GM18907 (cell line): Measurements from ENCODE around the gene USP1.
A peak's percentile ranks its signal among the peaks of the same experiment; 100 is the strongest.

Source experiments
- ATAC-seq: cut with Tn5 transposase; IDR thresholded peaks from one replicate; pipeline ENCODE4 v1.9.1; 2021; ENCODE audit warnings: mild to moderate bottlenecking, moderate library complexity; ENCODE audit not compliant: unreplicated experiment

The USP1 gene

GRCh38 chr1:62425041-62425440 lies 11.8 kb upstream of the USP1 start:
- no peak for ATAC-seq

GRCh38 chr1:62426237-62426636 lies 10.6 kb upstream of the USP1 start:
- no peak for ATAC-seq

GRCh38 chr1:62426794-62427193 lies 10.1 kb upstream of the USP1 start:
- no peak for ATAC-seq

- no peak for ATAC-seq
Observed at GRCh38 chr1:62428351-62428750, 8.5 kb upstream of the USP1 start.

GRCh38 chr1:62429581-62429980 lies 7.3 kb upstream of the USP1 start:
- no peak for ATAC-seq

GRCh38 chr1:62433861-62434617 lies 2.8 kb upstream of the USP1 start:
- no peak for ATAC-seq

- ATAC-seq, result no peak
Observed at GRCh38 chr1:62434618-62435001, 2.2 kb upstream of the USP1 start.

DNA sequence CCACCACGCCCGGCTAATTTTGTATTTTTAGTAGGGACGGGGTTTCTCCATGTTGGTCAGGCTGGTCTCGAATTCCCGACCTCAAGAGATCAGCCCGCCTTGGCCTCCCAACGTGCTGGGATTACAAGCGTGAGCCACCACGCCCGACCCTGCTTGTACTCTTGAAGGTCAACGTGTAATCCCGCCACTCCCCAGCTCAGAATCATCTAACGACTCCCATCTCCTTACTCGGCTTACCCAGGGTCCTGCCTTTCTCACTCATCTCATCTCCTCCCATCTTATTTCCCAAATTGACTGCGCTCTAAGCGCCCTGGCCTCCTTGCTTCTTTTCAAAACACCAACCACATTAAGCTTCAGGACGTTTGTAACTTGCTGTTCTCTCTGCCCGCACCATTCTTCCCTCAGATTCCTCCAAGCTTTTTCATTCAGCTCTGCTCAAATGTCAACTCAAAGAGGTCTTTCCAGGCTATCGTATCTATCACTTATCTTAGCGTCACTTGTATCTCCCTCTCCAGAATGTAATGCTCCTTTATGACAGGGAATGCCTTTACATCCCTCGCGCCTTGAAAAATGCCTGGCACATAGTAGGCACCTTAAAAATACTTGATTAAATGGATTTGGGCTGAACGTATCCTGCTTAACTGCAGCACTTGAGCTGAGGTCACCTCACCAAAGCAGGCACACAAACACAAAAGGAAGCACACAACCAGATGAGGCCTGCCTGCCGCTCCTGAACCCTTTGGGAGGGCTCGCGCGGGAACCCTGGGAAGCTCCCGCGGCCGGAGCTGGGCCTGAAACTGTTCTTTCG lies 1.4 kb upstream of the USP1 start:
- no peak for ATAC-seq

GRCh38 chr1:62436039-62436465 lies 797 bp upstream of the USP1 start:
- ATAC-seq, result no peak

- no peak for ATAC-seq
Observed at GRCh38 chr1:62437273-62437940, 558 bp downstream of the USP1 start.

GRCh38 chr1:62438163-62438562 lies 1.3 kb downstream of the USP1 start:
- ATAC-seq, result no peak

GRCh38 chr1:62439652-62440371 lies 3.0 kb downstream of the USP1 start:
- peak; percentile 35 for ATAC-seq

DNA sequence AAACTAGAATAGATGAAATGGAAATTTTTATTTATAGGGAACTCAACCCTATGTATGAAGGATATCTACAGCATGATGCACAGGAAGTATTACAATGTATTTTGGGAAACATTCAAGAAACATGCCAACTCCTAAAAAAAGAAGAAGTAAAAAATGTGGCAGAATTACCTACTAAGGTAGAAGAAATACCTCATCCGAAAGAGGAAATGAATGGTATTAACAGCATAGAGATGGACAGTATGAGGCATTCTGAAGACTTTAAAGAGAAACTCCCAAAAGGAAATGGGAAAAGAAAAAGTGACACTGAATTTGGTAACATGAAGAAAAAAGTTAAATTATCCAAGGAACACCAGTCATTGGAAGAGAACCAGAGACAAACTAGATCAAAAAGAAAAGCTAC lies 7.9 kb downstream of the USP1 start:
- ATAC-seq, result no peak

- ATAC-seq, result no peak
Observed at GRCh38 chr1:62448221-62448933, 11.5 kb downstream of the USP1 start.

- no peak for ATAC-seq
Observed at GRCh38 chr1:62450301-62450700, 13.5 kb downstream of the USP1 start.

- ATAC-seq, result no peak
Observed at GRCh38 chr1:62452951-62453350, 16.1 kb downstream of the USP1 start.

DNA sequence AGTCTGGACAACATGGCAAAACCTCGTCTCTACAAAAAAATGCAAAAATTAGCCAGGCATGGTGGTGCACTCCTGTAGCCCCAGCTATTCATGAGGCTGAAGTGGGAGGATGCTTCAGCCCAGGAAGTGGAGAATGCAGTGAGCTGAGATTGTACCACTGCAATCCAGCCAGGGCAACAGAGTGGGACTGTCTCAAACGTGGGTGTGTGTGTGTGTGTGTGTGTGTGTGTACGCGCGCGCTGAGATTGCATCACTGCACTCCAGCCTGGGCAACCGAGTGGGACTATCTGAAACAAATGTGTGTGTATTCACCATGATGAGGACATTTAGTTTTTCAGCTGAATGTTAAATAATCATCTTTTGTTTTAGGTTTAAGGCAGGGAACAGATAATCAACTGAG lies 21.1 kb downstream of the USP1 start:
- no peak for ATAC-seq

- ATAC-seq, result no peak
Observed at GRCh38 chr1:62462370-62462769, 25.5 kb downstream of the USP1 start.

- ATAC-seq, result no peak
Observed at GRCh38 chr1:62467092-62467491, 30.2 kb downstream of the USP1 start.

DNA sequence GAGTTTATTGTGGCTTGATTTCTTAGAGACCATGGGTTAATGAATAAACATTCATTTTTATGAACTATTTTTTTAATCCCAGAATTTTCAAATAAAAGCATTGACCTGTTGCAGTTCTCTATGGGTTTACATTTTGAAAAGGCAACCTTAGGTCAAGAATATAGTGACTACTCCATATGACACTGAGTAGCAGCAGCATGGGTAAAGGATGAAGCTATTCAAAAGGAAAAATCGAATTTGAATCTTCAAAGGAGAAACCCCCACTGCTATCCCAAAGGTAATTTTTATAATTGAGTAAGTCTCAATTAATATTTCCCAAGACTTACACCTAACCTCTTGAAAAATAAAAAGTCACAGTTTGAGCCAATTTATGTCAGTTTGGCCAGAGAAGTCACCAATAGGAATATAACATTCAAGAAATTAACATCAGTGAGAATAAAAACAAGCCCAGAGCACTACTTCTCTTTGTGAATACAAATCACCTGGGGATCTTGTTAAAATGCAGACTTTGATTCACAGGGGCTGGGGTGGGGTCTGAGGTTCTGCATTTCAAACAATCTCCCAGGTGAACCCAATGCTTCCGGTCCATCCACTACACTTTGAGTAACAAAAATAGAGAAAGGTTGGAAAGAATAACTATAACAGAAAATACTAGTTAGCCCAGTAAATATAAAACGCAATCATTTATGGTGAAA lies 39.8 kb downstream of the USP1 start:
- ATAC-seq, result no peak
